Ishikawa (cell line): ENCODE data around the gene CLDN5.

Experiments
- CEBPB ChIP-seq: IDR thresholded peaks from 2 replicates; pipeline ENCODE4 v1.6.1; 2012
- CREB1 ChIP-seq: IDR thresholded peaks from 2 replicates; pipeline ENCODE4 v1.6.1; 2012; ENCODE audit warnings: low read depth
- EGR1 ChIP-seq: IDR thresholded peaks from 2 replicates; pipeline ENCODE4 v1.6.1; 2012
- EP300 ChIP-seq: IDR thresholded peaks from 2 replicates; pipeline ENCODE4 v1.6.1; 2012; ENCODE audit warnings: borderline replicate concordance
- FOXM1 ChIP-seq: IDR thresholded peaks from 2 replicates; pipeline ENCODE4 v1.6.1; 2012; ENCODE audit warnings: low read depth, borderline replicate concordance
- RAD21 ChIP-seq: IDR thresholded peaks from 2 replicates; pipeline ENCODE4 v1.6.1; 2012; ENCODE audit warnings: low read depth
- TAF1 ChIP-seq: IDR thresholded peaks from 2 replicates; pipeline ENCODE4 v1.6.1; 2012; ENCODE audit warnings: low read depth, mild to moderate bottlenecking
- TEAD4 ChIP-seq: IDR thresholded peaks from 2 replicates; pipeline ENCODE4 v1.6.1; 2012
- YY1 ChIP-seq: IDR thresholded peaks from 2 replicates; pipeline ENCODE4 v1.6.1; 2012; ENCODE audit warnings: low read depth
- TF ChIP-seq, protein P1 (sequence below): IDR thresholded peaks from 2 replicates; pipeline ENCODE4 v1.6.1; 2012; ENCODE audit warnings: low read depth, mild to moderate bottlenecking
- TF ChIP-seq, protein P2 (sequence below): IDR thresholded peaks from 2 replicates; pipeline ENCODE4 v1.6.1; 2012

DNA sequence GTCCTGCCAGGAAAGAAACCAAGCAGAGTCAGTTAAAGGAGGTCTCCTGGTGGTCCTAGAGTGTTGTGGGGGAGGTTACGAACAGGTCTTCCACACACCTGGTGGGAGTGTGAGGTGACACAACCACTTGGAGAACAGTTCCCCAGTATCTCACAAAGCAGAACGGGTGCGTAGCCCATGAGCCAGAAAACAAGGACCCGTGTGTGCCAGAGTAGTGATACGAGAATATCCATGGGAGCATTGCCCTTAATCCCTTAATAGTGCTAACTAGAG lies 21.7 kb upstream of the CLDN5 start:
- TF ChIP-seq CREB1 (no peak), RAD21 (no peak), EP300 (no peak), FOXM1 (no peak), TAF1 (no peak), CEBPB (no peak), YY1 (no peak), TEAD4 (no peak), EGR1 (no peak)
- TF ChIP-seq, protein P1, sequence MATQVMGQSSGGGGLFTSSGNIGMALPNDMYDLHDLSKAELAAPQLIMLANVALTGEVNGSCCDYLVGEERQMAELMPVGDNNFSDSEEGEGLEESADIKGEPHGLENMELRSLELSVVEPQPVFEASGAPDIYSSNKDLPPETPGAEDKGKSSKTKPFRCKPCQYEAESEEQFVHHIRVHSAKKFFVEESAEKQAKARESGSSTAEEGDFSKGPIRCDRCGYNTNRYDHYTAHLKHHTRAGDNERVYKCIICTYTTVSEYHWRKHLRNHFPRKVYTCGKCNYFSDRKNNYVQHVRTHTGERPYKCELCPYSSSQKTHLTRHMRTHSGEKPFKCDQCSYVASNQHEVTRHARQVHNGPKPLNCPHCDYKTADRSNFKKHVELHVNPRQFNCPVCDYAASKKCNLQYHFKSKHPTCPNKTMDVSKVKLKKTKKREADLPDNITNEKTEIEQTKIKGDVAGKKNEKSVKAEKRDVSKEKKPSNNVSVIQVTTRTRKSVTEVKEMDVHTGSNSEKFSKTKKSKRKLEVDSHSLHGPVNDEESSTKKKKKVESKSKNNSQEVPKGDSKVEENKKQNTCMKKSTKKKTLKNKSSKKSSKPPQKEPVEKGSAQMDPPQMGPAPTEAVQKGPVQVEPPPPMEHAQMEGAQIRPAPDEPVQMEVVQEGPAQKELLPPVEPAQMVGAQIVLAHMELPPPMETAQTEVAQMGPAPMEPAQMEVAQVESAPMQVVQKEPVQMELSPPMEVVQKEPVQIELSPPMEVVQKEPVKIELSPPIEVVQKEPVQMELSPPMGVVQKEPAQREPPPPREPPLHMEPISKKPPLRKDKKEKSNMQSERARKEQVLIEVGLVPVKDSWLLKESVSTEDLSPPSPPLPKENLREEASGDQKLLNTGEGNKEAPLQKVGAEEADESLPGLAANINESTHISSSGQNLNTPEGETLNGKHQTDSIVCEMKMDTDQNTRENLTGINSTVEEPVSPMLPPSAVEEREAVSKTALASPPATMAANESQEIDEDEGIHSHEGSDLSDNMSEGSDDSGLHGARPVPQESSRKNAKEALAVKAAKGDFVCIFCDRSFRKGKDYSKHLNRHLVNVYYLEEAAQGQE: no peak
- TF ChIP-seq, protein P2, sequence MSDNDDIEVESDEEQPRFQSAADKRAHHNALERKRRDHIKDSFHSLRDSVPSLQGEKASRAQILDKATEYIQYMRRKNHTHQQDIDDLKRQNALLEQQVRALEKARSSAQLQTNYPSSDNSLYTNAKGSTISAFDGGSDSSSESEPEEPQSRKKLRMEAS: no peak
